PFSK-1 (cell line): Measurements from ENCODE around the gene SYTL3.

ENCODE experiments used
- FOXP2 ChIP-seq: optimal IDR thresholded peaks from 2 replicates; pipeline ENCODE3; 2011; ENCODE audit warnings: borderline replicate concordance, control low read depth, inconsistent platforms; ENCODE audit not compliant: insufficient read depth; ENCODE audit errors: extremely low read length, extremely low read depth
- POLR2AphosphoS5 ChIP-seq: IDR thresholded peaks from 2 replicates; pipeline ENCODE4 v1.6.1; 2012; ENCODE audit warnings: low read depth, mild to moderate bottlenecking, control low read depth, low read length, moderate library complexity
- SIN3A ChIP-seq: IDR thresholded peaks from 2 replicates; pipeline ENCODE4 v1.6.1; 2012; ENCODE audit warnings: mild to moderate bottlenecking, low read length, moderate library complexity, borderline replicate concordance; ENCODE audit not compliant: insufficient read depth
- TAF1 ChIP-seq: IDR thresholded peaks from 2 replicates; pipeline ENCODE4 v1.6.1; 2012; ENCODE audit warnings: low read length, control low read depth, borderline replicate concordance; ENCODE audit not compliant: insufficient read depth
- TF ChIP-seq, protein P1 (sequence below), 2 experiments: IDR thresholded peaks; 2 replicates each; pipeline versions ENCODE4 v1.6.1 to v1.8.0; 2011 to 2012; ENCODE audit warnings: low read depth in 2 of 2, low read length in 2 of 2, control low read depth in 1 of 2, inconsistent platforms in 1 of 2, mild to moderate bottlenecking in 1 of 2, moderate library complexity in 1 of 2; ENCODE audit not compliant: insufficient read depth in 1 of 2

SYTL3 gene

GRCh38 chr6:158608221-158608620 lies 41.6 kb upstream of the SYTL3 start:
- no peak for TF ChIP-seq POLR2AphosphoS5
- TF ChIP-seq, protein P1, sequence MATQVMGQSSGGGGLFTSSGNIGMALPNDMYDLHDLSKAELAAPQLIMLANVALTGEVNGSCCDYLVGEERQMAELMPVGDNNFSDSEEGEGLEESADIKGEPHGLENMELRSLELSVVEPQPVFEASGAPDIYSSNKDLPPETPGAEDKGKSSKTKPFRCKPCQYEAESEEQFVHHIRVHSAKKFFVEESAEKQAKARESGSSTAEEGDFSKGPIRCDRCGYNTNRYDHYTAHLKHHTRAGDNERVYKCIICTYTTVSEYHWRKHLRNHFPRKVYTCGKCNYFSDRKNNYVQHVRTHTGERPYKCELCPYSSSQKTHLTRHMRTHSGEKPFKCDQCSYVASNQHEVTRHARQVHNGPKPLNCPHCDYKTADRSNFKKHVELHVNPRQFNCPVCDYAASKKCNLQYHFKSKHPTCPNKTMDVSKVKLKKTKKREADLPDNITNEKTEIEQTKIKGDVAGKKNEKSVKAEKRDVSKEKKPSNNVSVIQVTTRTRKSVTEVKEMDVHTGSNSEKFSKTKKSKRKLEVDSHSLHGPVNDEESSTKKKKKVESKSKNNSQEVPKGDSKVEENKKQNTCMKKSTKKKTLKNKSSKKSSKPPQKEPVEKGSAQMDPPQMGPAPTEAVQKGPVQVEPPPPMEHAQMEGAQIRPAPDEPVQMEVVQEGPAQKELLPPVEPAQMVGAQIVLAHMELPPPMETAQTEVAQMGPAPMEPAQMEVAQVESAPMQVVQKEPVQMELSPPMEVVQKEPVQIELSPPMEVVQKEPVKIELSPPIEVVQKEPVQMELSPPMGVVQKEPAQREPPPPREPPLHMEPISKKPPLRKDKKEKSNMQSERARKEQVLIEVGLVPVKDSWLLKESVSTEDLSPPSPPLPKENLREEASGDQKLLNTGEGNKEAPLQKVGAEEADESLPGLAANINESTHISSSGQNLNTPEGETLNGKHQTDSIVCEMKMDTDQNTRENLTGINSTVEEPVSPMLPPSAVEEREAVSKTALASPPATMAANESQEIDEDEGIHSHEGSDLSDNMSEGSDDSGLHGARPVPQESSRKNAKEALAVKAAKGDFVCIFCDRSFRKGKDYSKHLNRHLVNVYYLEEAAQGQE (IDR thresholded peaks at IDR 0.05; ENCODE audit: insufficient read depth in 1 of 2, low read depth in 2 of 2, low read length in 2 of 2), result no peak
- TF ChIP-seq TAF1, result no peak
- TF ChIP-seq SIN3A, result no peak
- no peak for TF ChIP-seq FOXP2

- TF ChIP-seq, protein P1 (IDR thresholded peaks at IDR 0.05; ENCODE audit: insufficient read depth in 1 of 2, low read depth in 2 of 2, low read length in 2 of 2), result no peak
- TF ChIP-seq FOXP2 (no peak), POLR2AphosphoS5 (no peak), TAF1 (no peak), SIN3A (no peak)
Measured at GRCh38 chr6:158609455-158610155, 40.2 kb upstream of the SYTL3 start.

DNA sequence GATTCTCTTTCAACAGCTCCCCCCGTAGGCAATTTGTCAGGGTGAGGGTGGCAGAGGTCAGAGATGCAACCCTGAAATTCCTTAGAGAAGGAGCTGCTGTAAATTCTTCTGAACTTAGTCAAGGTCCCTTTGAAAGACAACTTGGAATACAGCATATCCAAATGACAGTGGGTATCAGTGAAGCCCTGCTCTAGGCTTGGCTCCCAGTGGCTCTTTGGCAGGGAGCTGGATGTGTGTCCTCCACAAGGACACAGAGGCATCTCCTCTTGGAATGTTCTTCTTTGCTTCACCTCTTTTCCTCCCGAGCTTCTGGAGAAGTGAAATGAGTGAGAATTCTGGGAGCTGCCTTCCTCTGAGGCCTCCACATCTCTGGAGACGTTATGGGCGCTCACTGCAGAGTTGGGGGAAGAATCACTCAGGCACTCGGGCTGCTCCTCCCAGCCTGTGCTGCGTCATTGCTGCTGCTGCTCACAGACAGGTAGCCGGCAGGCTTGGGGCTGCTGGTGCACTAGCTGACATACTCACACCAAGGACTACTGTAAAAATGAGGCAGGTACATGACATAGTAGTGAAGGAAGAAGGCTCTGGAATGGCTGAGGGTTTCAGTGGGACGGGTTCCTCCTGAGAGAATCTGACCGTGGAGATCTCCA lies 39.4 kb upstream of the SYTL3 start:
- TF ChIP-seq POLR2AphosphoS5 (no peak), FOXP2 (no peak), TAF1 (no peak), SIN3A (no peak)
- TF ChIP-seq, protein P1 (IDR thresholded peaks at IDR 0.05; ENCODE audit: insufficient read depth in 1 of 2, low read depth in 2 of 2, low read length in 2 of 2), result no peak

DNA sequence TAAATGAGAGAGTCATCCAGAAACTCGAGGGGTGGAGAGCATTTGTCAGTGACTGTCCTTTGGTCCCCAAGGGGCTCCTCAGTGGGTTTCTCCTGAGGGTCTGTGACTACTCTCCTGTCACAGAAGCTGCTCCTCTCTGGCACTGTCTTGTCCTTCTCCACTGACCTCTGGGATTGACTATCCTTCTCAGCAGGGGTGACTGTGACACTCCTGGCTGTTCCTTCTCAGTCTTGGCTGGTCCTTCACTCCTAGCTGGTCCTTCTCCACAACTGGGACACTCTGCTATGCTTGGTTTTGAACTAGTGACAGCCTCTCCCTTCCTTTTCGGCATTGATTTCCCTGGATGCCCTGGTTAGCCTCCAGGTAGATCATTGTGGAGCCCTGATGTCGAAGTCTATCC lies 38.8 kb upstream of the SYTL3 start:
- TF ChIP-seq FOXP2 (no peak), SIN3A (no peak), POLR2AphosphoS5 (no peak), TAF1 (no peak)
- TF ChIP-seq, protein P1 (IDR thresholded peaks at IDR 0.05; ENCODE audit: insufficient read depth in 1 of 2, low read depth in 2 of 2, low read length in 2 of 2), result no peak
